ENCODE measurements around the gene SLAMF7. TPM values are rescaled to one million over a fixed set of nuclear protein-coding genes. Genes with fewer than 3 reads are reported as not detected.

SLAMF7 gene, protein sequence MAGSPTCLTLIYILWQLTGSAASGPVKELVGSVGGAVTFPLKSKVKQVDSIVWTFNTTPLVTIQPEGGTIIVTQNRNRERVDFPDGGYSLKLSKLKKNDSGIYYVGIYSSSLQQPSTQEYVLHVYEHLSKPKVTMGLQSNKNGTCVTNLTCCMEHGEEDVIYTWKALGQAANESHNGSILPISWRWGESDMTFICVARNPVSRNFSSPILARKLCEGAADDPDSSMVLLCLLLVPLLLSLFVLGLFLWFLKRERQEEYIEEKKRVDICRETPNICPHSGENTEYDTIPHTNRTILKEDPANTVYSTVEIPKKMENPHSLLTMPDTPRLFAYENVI
- total RNA-seq (2016; rRNA removed; fragmentation: Illumina TruSeq; extraction: Trizol) (not detected in 2 replicates), polyA plus RNA-seq (2011; rRNA removed) (not detected in 2 replicates), polyA minus RNA-seq (2011; rRNA and poly(A)+ RNA removed; ENCODE audit: low replicate concordance) (0.07 TPM in 1 of 2 replicates, not detected in the other), Bru-seq, nascent RNA (percentile 18 among the genes with signal in this experiment), BruChase-seq, experiment 1, labeled RNA remaining after a 6-hour chase (not detected), BruChase-seq, experiment 2, labeled RNA remaining after a 2-hour chase (percentile 22 among the genes with signal in this experiment)
- total RNA-seq (2016; cell fraction: cytosol; rRNA removed; fragmentation: Illumina TruSeq; extraction: Trizol; ENCODE audit: low read depth): not detected in 2 replicates
- not detected in 2 replicates for total RNA-seq (2016; cell fraction: insoluble cytoplasmic fraction; rRNA removed; fragmentation: Illumina TruSeq; extraction: Trizol)
- not detected in 2 replicates for total RNA-seq (2016; cell fraction: membrane; rRNA removed; fragmentation: Illumina TruSeq; extraction: Trizol)
- total RNA-seq (2016; cell fraction: nucleus; rRNA removed; fragmentation: Illumina TruSeq; extraction: Trizol): not detected in 2 replicates
- polyA plus RNA-seq (2011; cell fraction: cytosol; rRNA removed): 0.03 TPM in 1 of 2 replicates, not detected in the other
- 0.05 TPM in 1 of 2 replicates, not detected in the other for polyA plus RNA-seq (2011; cell fraction: nucleus; rRNA removed)
- polyA plus RNA-seq (2012): not detected in 2 replicates
- not detected in 2 replicates for polyA plus RNA-seq (2016; cell fraction: cytosol; fragmentation: Illumina TruSeq; extraction: Trizol; ENCODE audit: low read depth)
- polyA plus RNA-seq (2016; cell fraction: insoluble cytoplasmic fraction; fragmentation: Illumina TruSeq; extraction: Trizol; ENCODE audit: low read depth): not detected in 2 replicates
- polyA plus RNA-seq (2016; cell fraction: membrane; fragmentation: Illumina TruSeq; extraction: Trizol; ENCODE audit: low read depth): not detected in 2 replicates
- not detected in 2 replicates for polyA plus RNA-seq (2016; cell fraction: nucleus; fragmentation: Illumina TruSeq; extraction: Trizol; ENCODE audit: insufficient read depth, low read depth)
- not detected in 2 replicates for polyA minus RNA-seq (2011; cell fraction: cytosol; rRNA and poly(A)+ RNA removed)
- polyA minus RNA-seq (2011; cell fraction: nucleus; rRNA and poly(A)+ RNA removed): not detected in 2 replicates
- long read RNA-seq, experiment 1: 0 reads
- long read RNA-seq, experiment 2: 0 reads

DNA sequence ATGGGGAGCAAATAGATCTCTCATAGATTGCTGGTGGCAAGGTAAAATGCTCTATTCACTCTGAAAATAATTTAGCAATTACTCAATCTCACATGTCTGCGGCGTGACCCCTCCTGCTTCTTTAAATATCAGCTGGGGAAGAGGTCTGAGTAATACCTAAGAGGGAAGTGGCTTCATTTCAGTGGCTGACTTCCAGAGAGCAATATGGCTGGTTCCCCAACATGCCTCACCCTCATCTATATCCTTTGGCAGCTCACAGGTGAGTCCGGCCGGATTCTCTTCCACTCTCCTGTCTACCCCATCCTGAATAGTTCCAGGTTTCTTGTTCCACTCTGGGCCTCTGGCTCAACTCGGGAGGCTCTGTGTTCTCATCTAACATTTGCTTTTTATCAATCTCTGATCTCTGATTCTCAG lies at the start of gene SLAMF7:
SLAMF7 (plus strand) TSS at position 150 of the 414 bp plus-strand sequence; CDS start at position 205, 55 bp downstream.
- H2AFZ ChIP-seq (ENCODE audit: low read length): no peak within 1 kb of the TSS
- no peaks in the 10 kb centered on the region for H4K20me1 ChIP-seq (ENCODE audit: insufficient read depth, low read length)
- CTCF ChIA-PET (ENCODE audit: low intra/inter-chr PET ratio, low total read pairs): no interaction called here
- intact Hi-C loops (cut with micrococcal nuclease; ENCODE audit: unreplicated experiment) (no loop called here), in situ Hi-C loops (cut with HindIII; ENCODE audit: extremely low pct_ligation_motif_present, low pct_unique_long_range_greater_than_20kb) (no loop called here)
- DNase-seq (ENCODE audit: low spot score): no peak
- no peak within 1 kb of the TSS for H3K9ac ChIP-seq (ENCODE audit: insufficient read depth, low read depth, low read length)
- no peaks in the 10 kb centered on the region for H3K4me1 ChIP-seq (ENCODE audit: insufficient read depth, low read length)
- no peaks in the 10 kb centered on the region for H3K36me3 ChIP-seq (replicated peaks in 1 of 2; ENCODE audit: control insufficient read depth in 1 of 2, insufficient read depth in 2 of 2, low read length in 2 of 2)
- H3K4me2 ChIP-seq (ENCODE audit: low read depth, low read length): no peak within 1 kb of the TSS
- peaks cover 12% of the 10 kb centered on the region; the same call in 1 of the 2 replicates for H3K9me3 ChIP-seq (ENCODE audit: low read length)
- H3K27me3 ChIP-seq (ENCODE audit: control insufficient read depth in 1 of 2, insufficient read depth in 2 of 2, low read length in 2 of 2): no peaks in the 10 kb centered on the region; a peak in 1 of 5 replicates
- no peaks in the 10 kb centered on the region for H3K79me2 ChIP-seq (ENCODE audit: insufficient read depth, low read length)
- H3K4me3 ChIP-seq (replicated peaks in 1 of 3; ENCODE audit: insufficient read depth in 1 of 3, low read depth in 2 of 3, low read length in 3 of 3): no peak within 1 kb of the TSS
- POLR2A ChIA-PET: no interaction called here
- 37% methylated on average over 5 of the region's 5 CpGs for WGBS (ENCODE audit: low lambda C conversion rate)
- no peak within 1 kb of the TSS for H3K27ac ChIP-seq (ENCODE audit: extremely low read length, insufficient read depth, low read length)
- ATAC-seq: no peak
- no TSS peak for BruUV-seq (replicated peaks)
- no peak for FAIRE-seq
- TF ChIP-seq, protein P1, sequence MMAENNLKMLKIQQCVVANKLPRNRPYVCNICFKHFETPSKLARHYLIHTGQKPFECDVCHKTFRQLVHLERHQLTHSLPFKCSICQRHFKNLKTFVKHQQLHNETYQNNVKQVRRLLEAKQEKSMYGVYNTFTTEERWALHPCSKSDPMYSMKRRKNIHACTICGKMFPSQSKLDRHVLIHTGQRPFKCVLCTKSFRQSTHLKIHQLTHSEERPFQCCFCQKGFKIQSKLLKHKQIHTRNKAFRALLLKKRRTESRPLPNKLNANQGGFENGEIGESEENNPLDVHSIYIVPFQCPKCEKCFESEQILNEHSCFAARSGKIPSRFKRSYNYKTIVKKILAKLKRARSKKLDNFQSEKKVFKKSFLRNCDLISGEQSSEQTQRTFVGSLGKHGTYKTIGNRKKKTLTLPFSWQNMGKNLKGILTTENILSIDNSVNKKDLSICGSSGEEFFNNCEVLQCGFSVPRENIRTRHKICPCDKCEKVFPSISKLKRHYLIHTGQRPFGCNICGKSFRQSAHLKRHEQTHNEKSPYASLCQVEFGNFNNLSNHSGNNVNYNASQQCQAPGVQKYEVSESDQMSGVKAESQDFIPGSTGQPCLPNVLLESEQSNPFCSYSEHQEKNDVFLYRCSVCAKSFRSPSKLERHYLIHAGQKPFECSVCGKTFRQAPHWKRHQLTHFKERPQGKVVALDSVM (CRISPR knock-in tag; IDR thresholded peaks at IDR 0.05): no peak
- TF ChIP-seq KDM2A (CRISPR knock-in tag; IDR thresholded peaks at IDR 0.05; ENCODE audit: borderline replicate concordance, low read depth) (no peak), MXD4 (CRISPR knock-in tag; IDR thresholded peaks at IDR 0.05) (no peak), ZNF879 (CRISPR knock-in tag; IDR thresholded peaks at IDR 0.05) (no peak), HNRNPH1 (optimal IDR thresholded peaks at IDR 0.05; ENCODE audit: low read depth, low read length) (no peak), ZSCAN20 (CRISPR knock-in tag; IDR thresholded peaks at IDR 0.05; ENCODE audit: borderline replicate concordance) (no peak), KDM6A (CRISPR knock-in tag; IDR thresholded peaks at IDR 0.05; ENCODE audit: low read depth) (no peak), SIN3B (IDR thresholded peaks at IDR 0.05; ENCODE audit: low read length) (no peak), ZFP36L1 (CRISPR knock-in tag; IDR thresholded peaks at IDR 0.05) (no peak), ZFP41 (CRISPR knock-in tag; IDR thresholded peaks at IDR 0.05; ENCODE audit: borderline replicate concordance) (no peak), ZNF451 (CRISPR knock-in tag; IDR thresholded peaks at IDR 0.05) (no peak)
- TF ChIP-seq, protein P2, sequence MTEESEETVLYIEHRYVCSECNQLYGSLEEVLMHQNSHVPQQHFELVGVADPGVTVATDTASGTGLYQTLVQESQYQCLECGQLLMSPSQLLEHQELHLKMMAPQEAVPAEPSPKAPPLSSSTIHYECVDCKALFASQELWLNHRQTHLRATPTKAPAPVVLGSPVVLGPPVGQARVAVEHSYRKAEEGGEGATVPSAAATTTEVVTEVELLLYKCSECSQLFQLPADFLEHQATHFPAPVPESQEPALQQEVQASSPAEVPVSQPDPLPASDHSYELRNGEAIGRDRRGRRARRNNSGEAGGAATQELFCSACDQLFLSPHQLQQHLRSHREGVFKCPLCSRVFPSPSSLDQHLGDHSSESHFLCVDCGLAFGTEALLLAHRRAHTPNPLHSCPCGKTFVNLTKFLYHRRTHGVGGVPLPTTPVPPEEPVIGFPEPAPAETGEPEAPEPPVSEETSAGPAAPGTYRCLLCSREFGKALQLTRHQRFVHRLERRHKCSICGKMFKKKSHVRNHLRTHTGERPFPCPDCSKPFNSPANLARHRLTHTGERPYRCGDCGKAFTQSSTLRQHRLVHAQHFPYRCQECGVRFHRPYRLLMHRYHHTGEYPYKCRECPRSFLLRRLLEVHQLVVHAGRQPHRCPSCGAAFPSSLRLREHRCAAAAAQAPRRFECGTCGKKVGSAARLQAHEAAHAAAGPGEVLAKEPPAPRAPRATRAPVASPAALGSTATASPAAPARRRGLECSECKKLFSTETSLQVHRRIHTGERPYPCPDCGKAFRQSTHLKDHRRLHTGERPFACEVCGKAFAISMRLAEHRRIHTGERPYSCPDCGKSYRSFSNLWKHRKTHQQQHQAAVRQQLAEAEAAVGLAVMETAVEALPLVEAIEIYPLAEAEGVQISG (CRISPR knock-in tag; IDR thresholded peaks at IDR 0.05): no peak
- TF ChIP-seq, protein P3, sequence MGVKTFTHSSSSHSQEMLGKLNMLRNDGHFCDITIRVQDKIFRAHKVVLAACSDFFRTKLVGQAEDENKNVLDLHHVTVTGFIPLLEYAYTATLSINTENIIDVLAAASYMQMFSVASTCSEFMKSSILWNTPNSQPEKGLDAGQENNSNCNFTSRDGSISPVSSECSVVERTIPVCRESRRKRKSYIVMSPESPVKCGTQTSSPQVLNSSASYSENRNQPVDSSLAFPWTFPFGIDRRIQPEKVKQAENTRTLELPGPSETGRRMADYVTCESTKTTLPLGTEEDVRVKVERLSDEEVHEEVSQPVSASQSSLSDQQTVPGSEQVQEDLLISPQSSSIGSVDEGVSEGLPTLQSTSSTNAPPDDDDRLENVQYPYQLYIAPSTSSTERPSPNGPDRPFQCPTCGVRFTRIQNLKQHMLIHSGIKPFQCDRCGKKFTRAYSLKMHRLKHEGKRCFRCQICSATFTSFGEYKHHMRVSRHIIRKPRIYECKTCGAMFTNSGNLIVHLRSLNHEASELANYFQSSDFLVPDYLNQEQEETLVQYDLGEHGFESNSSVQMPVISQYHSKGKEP (CRISPR knock-in tag; IDR thresholded peaks at IDR 0.05): no peak
